Measurements from ENCODE around the gene TNS1. TPM values are rescaled to one million over a fixed set of nuclear protein-coding genes. Genes with fewer than 3 reads are reported as not detected.

TNS1 gene
- total RNA-seq, 1 donor from 2014 or later: 828 TPM

DNA sequence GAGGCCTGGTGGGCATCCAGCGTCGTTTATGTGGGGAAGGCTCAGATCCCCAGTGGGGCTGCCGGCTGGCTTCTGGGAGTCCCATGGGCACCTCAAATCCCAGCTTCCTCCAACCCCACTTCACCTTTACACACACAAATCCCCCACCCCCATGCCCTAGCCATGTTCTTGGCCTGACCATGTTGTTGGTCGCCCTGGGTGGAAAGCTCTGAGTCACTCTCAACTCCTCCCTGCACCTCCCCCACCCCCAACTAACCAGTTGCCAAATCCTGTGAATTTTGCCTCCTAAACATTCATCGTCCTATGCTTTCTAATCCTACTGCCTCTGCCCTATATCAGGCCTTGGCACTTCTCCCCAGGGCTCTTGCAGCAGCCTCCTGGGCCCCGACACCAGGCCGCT is 6.4 kb downstream of the TNS1 start:
- Histone ChIP-seq H3K36me3 (no peaks in the 10 kb centered on the region), H3K4me3 (no peak overlapping the region), H3K4me1 (peaks cover 53% of the 10 kb centered on the region), H3K27me3 (ENCODE audit: low read depth) (no peaks in the 10 kb centered on the region), H3K9me3 (replicated peaks) (no peaks in the 10 kb centered on the region), H3K27ac (replicated peaks) (peak overlapping the region; percentile 69)
- TF ChIP-seq, protein P1, sequence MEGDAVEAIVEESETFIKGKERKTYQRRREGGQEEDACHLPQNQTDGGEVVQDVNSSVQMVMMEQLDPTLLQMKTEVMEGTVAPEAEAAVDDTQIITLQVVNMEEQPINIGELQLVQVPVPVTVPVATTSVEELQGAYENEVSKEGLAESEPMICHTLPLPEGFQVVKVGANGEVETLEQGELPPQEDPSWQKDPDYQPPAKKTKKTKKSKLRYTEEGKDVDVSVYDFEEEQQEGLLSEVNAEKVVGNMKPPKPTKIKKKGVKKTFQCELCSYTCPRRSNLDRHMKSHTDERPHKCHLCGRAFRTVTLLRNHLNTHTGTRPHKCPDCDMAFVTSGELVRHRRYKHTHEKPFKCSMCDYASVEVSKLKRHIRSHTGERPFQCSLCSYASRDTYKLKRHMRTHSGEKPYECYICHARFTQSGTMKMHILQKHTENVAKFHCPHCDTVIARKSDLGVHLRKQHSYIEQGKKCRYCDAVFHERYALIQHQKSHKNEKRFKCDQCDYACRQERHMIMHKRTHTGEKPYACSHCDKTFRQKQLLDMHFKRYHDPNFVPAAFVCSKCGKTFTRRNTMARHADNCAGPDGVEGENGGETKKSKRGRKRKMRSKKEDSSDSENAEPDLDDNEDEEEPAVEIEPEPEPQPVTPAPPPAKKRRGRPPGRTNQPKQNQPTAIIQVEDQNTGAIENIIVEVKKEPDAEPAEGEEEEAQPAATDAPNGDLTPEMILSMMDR (IDR thresholded peaks at IDR 0.05; ENCODE audit: borderline replicate concordance): no peak
- DNase-seq: no peak
- intact Hi-C loops (cut with micrococcal nuclease): no loop called here

DNA sequence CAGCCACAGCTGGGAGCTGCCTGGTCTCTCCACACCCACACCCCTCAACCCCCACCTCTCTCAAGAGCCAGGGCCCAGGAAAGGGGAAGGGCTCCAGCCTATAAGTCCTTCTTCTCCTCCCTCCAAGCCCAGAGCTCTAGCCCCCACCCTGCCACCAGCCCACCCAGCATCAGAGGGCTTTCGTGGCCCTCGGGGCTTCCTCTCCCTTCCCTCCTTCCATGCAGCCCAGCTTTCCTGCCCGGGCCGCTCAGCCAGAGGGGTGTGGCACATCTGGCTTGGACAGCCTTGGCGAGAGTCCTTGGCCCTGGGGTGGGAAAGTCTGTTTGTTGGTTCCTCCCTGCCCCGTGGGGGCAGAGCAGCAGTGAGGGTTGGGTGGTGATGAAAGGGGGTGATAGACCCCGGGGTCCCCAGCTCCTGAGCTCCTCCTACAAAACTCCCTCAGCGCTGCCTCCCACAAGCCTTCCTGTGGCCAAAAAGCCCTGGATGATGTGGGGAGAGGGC is 7.0 kb downstream of the TNS1 start:
- DNase-seq: peak; percentile 68
- Histone ChIP-seq H3K27me3 (ENCODE audit: low read depth) (no peaks in the 10 kb centered on the region), H3K4me3 (no peak overlapping the region), H3K36me3 (no peaks in the 10 kb centered on the region), H3K4me1 (peaks cover 52% of the 10 kb centered on the region), H3K9me3 (replicated peaks) (no peaks in the 10 kb centered on the region), H3K27ac (replicated peaks) (peak overlapping the region; percentile 69)
- intact Hi-C loops (cut with micrococcal nuclease): no loop called here
- TF ChIP-seq, protein P1 (IDR thresholded peaks at IDR 0.05; ENCODE audit: borderline replicate concordance): no peak

DNA sequence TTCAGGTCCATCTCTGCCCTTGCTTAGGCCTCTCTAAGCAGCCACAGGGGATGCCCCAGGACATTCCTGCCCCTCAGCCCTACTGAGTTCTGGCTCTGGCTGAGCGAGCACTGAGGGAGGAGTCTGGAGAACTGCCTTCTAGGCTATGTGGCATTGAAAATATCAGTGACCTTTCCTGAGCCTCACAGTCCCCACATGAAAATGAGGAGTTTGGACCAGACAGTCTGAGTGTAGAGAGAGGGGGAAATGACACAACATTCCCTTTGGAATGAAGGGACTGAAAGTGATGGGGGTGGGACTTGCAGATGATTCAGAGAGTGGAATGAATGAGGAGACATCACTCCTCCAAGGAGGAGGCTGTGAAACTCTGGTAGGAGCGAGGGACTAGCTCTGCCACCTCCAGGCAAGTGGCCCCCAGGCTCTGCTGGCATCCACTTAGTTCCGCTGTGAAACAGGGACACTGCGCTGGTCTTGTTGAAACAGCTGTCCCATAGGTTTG is 8.0 kb downstream of the TNS1 start:
- intact Hi-C loops (cut with micrococcal nuclease): no loop called here
- Histone ChIP-seq H3K4me3 (no peak overlapping the region), H3K4me1 (peaks cover 43% of the 10 kb centered on the region), H3K36me3 (no peaks in the 10 kb centered on the region), H3K27ac (replicated peaks) (peak overlapping the region; percentile 69), H3K9me3 (replicated peaks) (no peaks in the 10 kb centered on the region), H3K27me3 (ENCODE audit: low read depth) (no peaks in the 10 kb centered on the region)
- TF ChIP-seq, protein P1 (IDR thresholded peaks at IDR 0.05; ENCODE audit: borderline replicate concordance): no peak
- peak; percentile 11 for DNase-seq

DNA sequence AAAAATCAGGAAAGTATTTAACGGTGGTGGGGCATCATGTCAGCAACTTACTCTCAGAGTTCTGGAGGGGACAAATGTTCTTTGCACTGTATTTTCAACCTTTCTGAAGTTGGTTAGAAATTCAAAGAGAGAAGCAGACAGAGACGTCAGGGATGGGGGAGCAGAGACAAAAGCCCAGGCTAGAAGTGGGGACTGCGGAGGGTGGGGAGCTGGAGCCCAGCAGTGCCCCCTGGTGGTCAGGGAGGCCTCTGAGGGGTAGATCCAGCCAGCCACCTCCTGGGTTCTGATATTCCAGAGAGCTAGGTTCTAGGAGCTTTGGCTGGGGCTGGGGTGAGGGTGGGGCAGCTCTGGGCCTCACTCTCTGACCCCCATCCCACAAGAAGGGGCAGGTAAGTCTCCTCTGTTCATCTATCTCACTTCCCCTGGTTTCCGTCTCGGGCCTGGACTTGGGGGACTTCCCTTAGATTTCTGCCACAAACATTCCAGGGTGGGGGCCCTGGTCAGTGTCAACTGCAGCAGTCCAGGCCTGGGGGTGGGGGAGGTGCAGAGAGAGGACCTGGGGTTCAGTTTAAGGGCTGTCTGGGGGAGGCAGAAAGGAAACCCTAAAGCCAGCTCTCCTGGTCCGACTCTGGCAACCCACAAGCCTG is 8.9 kb downstream of the TNS1 start:
- Histone ChIP-seq H3K9me3 (replicated peaks) (no peaks in the 10 kb centered on the region), H3K27ac (replicated peaks) (no peak overlapping the region), H3K4me3 (no peak overlapping the region), H3K4me1 (peaks cover 42% of the 10 kb centered on the region), H3K27me3 (ENCODE audit: low read depth) (no peaks in the 10 kb centered on the region), H3K36me3 (no peaks in the 10 kb centered on the region)
- intact Hi-C loops (cut with micrococcal nuclease): no loop called here
- peak; percentile 70 for DNase-seq
- TF ChIP-seq, protein P1 (IDR thresholded peaks at IDR 0.05; ENCODE audit: borderline replicate concordance): peak; percentile 84

DNA sequence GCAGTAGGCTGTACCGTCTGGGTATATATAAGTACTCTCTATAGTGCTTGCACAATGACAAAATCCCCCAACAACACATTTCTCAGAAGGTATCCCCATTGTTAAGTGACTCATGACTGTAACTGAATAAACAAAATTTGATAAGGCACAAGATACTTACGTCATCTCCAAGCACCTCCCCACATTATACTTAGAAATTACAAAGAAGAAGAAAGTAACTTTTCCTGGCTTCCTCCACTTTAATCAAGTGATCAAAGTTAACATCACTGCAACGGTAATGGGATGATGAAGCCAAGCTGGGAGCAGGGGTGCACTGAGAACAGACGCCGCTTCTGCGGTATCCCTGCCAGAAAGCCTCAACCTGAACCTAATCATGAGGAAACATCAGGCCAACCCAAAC is 9.7 kb downstream of the TNS1 start:
- Histone ChIP-seq H3K27ac (replicated peaks) (no peak overlapping the region), H3K4me1 (peaks cover 50% of the 10 kb centered on the region), H3K36me3 (no peaks in the 10 kb centered on the region), H3K9me3 (replicated peaks) (no peaks in the 10 kb centered on the region), H3K27me3 (ENCODE audit: low read depth) (no peaks in the 10 kb centered on the region), H3K4me3 (no peak overlapping the region)
- intact Hi-C loops (cut with micrococcal nuclease): no loop called here
- peak; percentile 6 for DNase-seq
- TF ChIP-seq, protein P1 (IDR thresholded peaks at IDR 0.05; ENCODE audit: borderline replicate concordance): no peak
